BJ (cell line): ENCODE results near the gene CDH8. TPM values are rescaled to one million over a fixed set of nuclear protein-coding genes. Genes with fewer than 3 reads are reported as not detected.
"Not testable (repeated sequence)": the region's sequence is repeated elsewhere in the genome, so short reads cannot be mapped to it uniquely, and the experiment has no call there.

ENCODE experiments used
- CTCF ChIA-PET: fragments of 350-600 bp; formaldehyde crosslinking; extraction: SDS; loops from one replicate; lab custom pipeline; 2021; ENCODE audit warnings: antibody characterized with exemption, inconsistent platforms; lab: Yijun Ruan, JAX
- POLR2A ChIA-PET: fragments of 300-600 bp; sonication (Branson Sonifier 250); formaldehyde crosslinking; extraction: SDS; loops from one replicate; lab custom pipeline; 2021; ENCODE audit warnings: antibody characterized with exemption; lab: Charles Lee
- DNase-seq: peaks from one replicate; pipeline ENCODE4 v3.0.0-alpha.2; 2011; ENCODE audit warnings: low read depth
- H3K27me3 ChIP-seq: 2 replicates; pipeline ENCODE4 v1.6.0; 2011; ENCODE audit warnings: low read length; ENCODE audit not compliant: control insufficient read depth, insufficient read depth
- H3K36me3 ChIP-seq: 2 replicates; pipeline ENCODE4 v1.5.1; 2011; ENCODE audit warnings: low read length; ENCODE audit not compliant: control insufficient read depth, insufficient read depth
- H3K4me3 ChIP-seq: 2 replicates; pipeline ENCODE4 v1.5.1; 2011; ENCODE audit warnings: low read depth, mild to moderate bottlenecking, control low read depth, low read length
- polyA plus RNA-seq: library from polyadenylated mRNA; depleted of rRNA; stranded (reverse); fragments of >200 nt; gene quantifications from 2 replicates; pipeline ENCODE4 v1.2.3, GENCODE V29; 2011
- TF ChIP-seq, protein P1 (sequence below): IDR thresholded peaks from 2 replicates; pipeline ENCODE4 v1.5.1; 2011; ENCODE audit warnings: low read depth, mild to moderate bottlenecking, control low read depth, inconsistent platforms, low read length, moderate library complexity; ENCODE audit not compliant: insufficient read depth

Gene CDH8
- polyA plus RNA-seq, 1 experiment: 0.13 TPM

DNA sequence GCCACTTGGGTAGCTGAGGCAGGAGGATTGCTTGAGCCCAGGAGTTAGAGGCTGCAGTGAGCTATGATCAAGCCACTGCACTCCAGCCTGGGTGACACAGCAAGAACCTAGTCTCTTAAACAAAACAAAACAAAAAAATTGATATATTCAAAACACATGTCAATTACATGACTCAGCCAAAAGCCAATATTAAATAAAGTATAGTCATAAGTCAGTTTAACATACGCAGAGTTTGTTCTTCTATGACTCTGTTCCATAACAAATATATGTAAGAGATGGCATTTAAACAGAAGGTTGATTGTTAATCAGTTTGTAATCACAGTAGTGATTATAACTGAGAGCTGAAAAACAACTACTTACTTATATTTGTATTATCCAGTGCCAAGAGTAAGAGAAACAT, 106.5 kb downstream of the CDH8 start:
- H3K36me3 ChIP-seq: no peaks in the 10 kb centered on the region
- no peak for DNase-seq
- no peak overlapping the region for H3K4me3 ChIP-seq
- POLR2A ChIA-PET: no interaction called here
- CTCF ChIA-PET: no interaction called here
- H3K27me3 ChIP-seq: no peaks in the 10 kb centered on the region
- TF ChIP-seq, protein P1, sequence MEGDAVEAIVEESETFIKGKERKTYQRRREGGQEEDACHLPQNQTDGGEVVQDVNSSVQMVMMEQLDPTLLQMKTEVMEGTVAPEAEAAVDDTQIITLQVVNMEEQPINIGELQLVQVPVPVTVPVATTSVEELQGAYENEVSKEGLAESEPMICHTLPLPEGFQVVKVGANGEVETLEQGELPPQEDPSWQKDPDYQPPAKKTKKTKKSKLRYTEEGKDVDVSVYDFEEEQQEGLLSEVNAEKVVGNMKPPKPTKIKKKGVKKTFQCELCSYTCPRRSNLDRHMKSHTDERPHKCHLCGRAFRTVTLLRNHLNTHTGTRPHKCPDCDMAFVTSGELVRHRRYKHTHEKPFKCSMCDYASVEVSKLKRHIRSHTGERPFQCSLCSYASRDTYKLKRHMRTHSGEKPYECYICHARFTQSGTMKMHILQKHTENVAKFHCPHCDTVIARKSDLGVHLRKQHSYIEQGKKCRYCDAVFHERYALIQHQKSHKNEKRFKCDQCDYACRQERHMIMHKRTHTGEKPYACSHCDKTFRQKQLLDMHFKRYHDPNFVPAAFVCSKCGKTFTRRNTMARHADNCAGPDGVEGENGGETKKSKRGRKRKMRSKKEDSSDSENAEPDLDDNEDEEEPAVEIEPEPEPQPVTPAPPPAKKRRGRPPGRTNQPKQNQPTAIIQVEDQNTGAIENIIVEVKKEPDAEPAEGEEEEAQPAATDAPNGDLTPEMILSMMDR: no peak

DNA sequence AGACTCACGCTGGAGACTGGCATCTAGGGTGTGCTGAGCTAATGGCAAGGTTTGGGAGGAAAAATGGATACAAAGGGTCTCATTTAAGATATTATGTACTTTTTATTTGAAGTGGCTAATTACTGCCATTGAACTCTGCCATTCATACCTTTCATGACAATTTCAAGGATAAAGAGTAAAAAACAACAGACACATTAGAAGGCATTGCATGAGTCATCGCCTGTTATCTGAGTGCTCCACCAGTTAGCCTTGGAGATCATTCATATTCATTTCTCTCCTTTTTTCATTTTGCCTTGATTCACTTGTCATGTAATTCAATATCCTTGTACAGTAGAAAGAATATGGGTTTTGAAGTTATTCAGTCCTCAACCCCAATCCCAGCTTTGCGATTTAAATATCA, 109.5 kb downstream of the CDH8 start:
- H3K4me3 ChIP-seq: no peak overlapping the region
- POLR2A ChIA-PET: no interaction called here
- H3K36me3 ChIP-seq: no peaks in the 10 kb centered on the region
- TF ChIP-seq, protein P1: no peak
- no peak for DNase-seq
- CTCF ChIA-PET: no interaction called here
- H3K27me3 ChIP-seq: no peaks in the 10 kb centered on the region

DNA sequence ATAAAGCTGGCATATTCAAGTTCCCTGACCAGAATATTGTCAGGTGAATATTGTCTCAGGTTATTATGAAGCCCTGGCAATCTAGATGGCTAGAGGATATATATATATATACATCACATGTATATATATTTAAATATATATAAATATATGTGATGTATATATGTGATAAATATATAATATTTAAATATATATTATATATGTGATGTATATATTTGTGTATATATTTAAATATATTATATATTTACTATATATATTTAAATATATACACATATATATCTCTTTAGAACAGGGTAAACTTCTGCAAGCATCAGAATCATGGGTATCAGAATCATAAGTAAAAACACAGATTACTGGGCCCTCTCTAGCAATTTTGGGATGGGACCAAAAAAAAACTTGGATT, 112.6 kb downstream of the CDH8 start:
- POLR2A ChIA-PET: no interaction called here
- Histone ChIP-seq H3K4me3 (no peak overlapping the region), H3K27me3 (no peaks in the 10 kb centered on the region), H3K36me3 (no peaks in the 10 kb centered on the region)
- no peak for DNase-seq
- CTCF ChIA-PET: no interaction called here
- TF ChIP-seq, protein P1: no peak

DNA sequence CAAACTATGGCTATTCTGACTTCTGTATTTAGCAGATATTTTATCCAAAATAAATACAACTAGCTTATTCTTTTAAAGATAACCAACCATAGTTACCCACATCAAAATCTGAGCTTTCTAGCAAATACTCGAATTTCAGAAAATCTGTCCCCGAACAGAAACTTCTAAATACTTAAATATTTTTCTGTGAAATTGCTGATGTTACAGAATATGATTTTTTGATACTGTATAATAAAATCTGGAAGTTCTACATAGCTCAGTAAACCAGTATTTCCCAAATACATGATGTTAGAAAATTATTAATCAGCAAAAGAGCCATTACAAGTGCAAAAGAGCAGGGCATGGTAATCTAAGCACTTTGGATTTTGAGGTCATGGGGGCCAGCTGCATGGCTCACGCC, 114.9 kb downstream of the CDH8 start:
- CTCF ChIA-PET: no interaction called here
- TF ChIP-seq, protein P1: no peak
- no peak overlapping the region for H3K4me3 ChIP-seq
- H3K27me3 ChIP-seq: no peaks in the 10 kb centered on the region
- no peak for DNase-seq
- POLR2A ChIA-PET: no interaction called here
- no peaks in the 10 kb centered on the region for H3K36me3 ChIP-seq

DNA sequence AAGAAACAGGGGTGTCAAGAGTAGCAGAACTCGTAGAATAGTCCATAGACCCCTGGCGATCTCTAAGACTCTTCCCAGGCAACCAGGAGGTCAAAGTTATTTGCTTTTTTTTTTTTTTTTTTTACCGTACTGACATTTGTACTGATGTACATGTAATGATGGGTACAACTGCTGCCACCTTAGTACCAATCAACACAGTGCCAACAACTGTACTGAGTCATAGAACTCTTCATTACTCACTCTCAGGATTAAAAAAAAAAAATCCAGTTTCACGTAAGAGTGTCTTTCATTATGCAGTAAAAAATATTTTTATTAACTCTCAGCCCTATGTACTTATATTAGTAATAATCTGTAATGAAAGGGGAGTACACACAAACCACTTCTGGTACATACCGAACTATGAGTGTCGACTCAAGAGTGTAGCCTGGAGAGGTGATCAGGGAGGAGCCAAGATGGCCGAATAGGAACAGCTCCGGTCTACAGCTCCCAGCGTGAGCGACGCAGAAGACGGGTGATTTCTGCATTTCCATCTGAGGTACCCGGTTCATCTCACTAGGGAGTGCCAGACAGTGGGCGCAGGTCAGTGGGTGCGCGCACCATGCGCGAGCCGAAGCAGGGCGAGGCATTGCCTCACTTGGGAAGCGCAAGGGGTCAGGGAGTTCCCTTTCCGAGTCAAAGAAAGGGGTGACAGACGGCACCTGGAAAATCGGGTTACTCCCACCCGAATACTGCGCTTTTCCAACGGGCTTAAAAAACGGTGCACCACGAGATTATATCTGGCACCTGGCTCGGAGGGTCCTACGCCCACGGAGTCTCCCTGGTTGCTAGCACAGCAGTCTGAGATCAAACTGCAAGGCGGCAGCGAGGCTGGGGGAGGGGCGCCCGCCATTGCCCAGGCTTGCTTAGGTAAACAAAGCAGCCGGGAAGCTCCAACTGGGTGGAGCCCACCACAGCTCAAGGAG, 118.1 kb downstream of the CDH8 start:
- DNase-seq, CTCF ChIA-PET, POLR2A ChIA-PET, H3K4me3 ChIP-seq, H3K27me3 ChIP-seq, H3K36me3 ChIP-seq: not testable (repeated sequence)
